WI38 (cell line): ENCODE measurements around the gene MPP7.

Source experiments
- H3K4me3 ChIP-seq: 2 replicates; pipeline ENCODE4 v1.5.1; 2011; ENCODE audit warnings: low read depth, mild to moderate bottlenecking, control low read depth, low read length
- CTCF ChIP-seq: IDR thresholded peaks from 2 replicates; pipeline ENCODE4 v1.5.1; 2012; ENCODE audit warnings: low read depth, mild to moderate bottlenecking, control low read depth, low read length

MPP7 gene

GRCh38 chr10:28294809-28295208, 8.1 kb downstream of the MPP7 start:
- no peak for TF ChIP-seq CTCF

GRCh38 chr10:28294169-28294532, 8.7 kb downstream of the MPP7 start:
- TF ChIP-seq CTCF, result no peak

More at GRCh38 chr10:28294809-28295208, 8.1 kb downstream of the MPP7 start:
- H3K4me3 ChIP-seq, result no peak overlapping the region

GRCh38 chr10:28293236-28294168, 9.4 kb downstream of the MPP7 start:
- no peak for TF ChIP-seq CTCF
- no peak overlapping the region for H3K4me3 ChIP-seq

More at GRCh38 chr10:28294169-28294532, 8.7 kb downstream of the MPP7 start:
- no peak overlapping the region for H3K4me3 ChIP-seq

GRCh38 chr10:28291881-28292297, 11.0 kb downstream of the MPP7 start:
- no peak overlapping the region for H3K4me3 ChIP-seq
- TF ChIP-seq CTCF, result no peak

- H3K4me3 ChIP-seq, result no peak overlapping the region
- no peak for TF ChIP-seq CTCF
Measured at GRCh38 chr10:28285816-28286215, 17.0 kb downstream of the MPP7 start.

GRCh38 chr10:28284126-28284525, 18.7 kb downstream of the MPP7 start:
- no peak overlapping the region for H3K4me3 ChIP-seq
- no peak for TF ChIP-seq CTCF

- no peak for TF ChIP-seq CTCF
- no peak overlapping the region for H3K4me3 ChIP-seq
Measured at GRCh38 chr10:28283251-28283650, 19.6 kb downstream of the MPP7 start.
